NCI-H82 treated with DMSO at 0.1 percent for 48 hours (cell line): ENCODE measurements around the gene PTK6.
"Not testable (repeated sequence)": the region's sequence is repeated elsewhere in the genome, so short reads cannot be mapped to it uniquely, and the experiment has no call there.

Experiments used
- DNase-seq: peaks from one replicate; lab custom pipeline; 2025; ENCODE audit not compliant: unreplicated experiment; lab: John Stamatoyannopoulos, UW

Gene PTK6

GRCh38 chr20:63514520-63514919 is 22.7 kb downstream of the PTK6 start:
- not testable (repeated sequence) for DNase-seq

- DNase-seq, result no peak
Measured at GRCh38 chr20:63513207-63513606, 24.0 kb downstream of the PTK6 start.

GRCh38 chr20:63509088-63509564 is 28.1 kb downstream of the PTK6 start:
- DNase-seq, result no peak

GRCh38 chr20:63508072-63508768 is 29.0 kb downstream of the PTK6 start:
- DNase-seq, result no peak

GRCh38 chr20:63507083-63507743 is 30.0 kb downstream of the PTK6 start:
- no peak for DNase-seq

- no peak for DNase-seq
Measured at GRCh38 chr20:63505723-63506122, 31.5 kb downstream of the PTK6 start.

- no peak for DNase-seq
Measured at GRCh38 chr20:63505281-63505680, 31.9 kb downstream of the PTK6 start.

- no peak for DNase-seq
Measured at GRCh38 chr20:63504642-63505041, 32.5 kb downstream of the PTK6 start.

GRCh38 chr20:63503524-63503923 is 33.7 kb downstream of the PTK6 start:
- DNase-seq, result no peak

GRCh38 chr20:63502671-63503172 is 34.5 kb downstream of the PTK6 start:
- DNase-seq, result no peak

GRCh38 chr20:63501818-63502670 is 35.1 kb downstream of the PTK6 start:
- peak; percentile 26 for DNase-seq

- no peak for DNase-seq
Measured at GRCh38 chr20:63500902-63501817, 36.0 kb downstream of the PTK6 start.

- no peak for DNase-seq
Measured at GRCh38 chr20:63500151-63500901, 36.9 kb downstream of the PTK6 start.

GRCh38 chr20:63499338-63499969 is 37.7 kb downstream of the PTK6 start:
- no peak for DNase-seq

GRCh38 chr20:63498960-63499337 is 38.2 kb downstream of the PTK6 start, which contains the start of gene EEF1A2:
Gene EEF1A2 (minus strand): TSS chr20:63499083. CDS start chr20:63497763, 1,320 bp downstream.
- DNase-seq, result no peak

GRCh38 chr20:63497946-63498935 is 38.9 kb downstream of the PTK6 start:
- no peak for DNase-seq

GRCh38 chr20:63497138-63497945 is 39.8 kb downstream of the PTK6 start:
- no peak for DNase-seq
